ENCODE data around the gene GABRA4. TPM values are rescaled to one million over a fixed set of nuclear protein-coding genes. Genes with fewer than 3 reads are reported as not detected.

The GABRA4 gene
- polyA plus RNA-seq, 1 of the 3 experiments (the other 2 are of a cell fraction), result not detected

DNA sequence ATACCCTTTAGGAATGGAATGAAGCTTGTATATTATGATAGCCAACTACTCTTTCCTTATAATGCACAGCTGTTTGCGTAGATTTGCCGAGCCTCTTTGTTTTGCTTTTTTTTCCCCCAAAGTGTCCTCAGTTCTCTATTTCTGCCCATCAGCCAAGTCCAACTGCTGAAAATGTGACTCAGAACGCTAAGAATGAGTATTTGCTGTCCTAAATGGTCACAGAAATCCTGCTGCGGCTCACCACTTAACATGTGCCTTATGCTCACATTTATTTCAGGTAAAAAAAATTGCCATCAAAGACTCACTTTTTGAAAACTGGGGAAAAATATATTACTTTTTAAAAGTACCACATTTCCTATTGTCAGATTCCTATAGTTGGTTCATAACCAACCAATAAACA lies 36.9 kb downstream of the GABRA4 start:
- H3K9me3 ChIP-seq, result no peaks in the 10 kb centered on the region
- no peak overlapping the region for H3K4me2 ChIP-seq
- no peaks in the 10 kb centered on the region; the same call in 1 of the 2 replicates for H3K27me3 ChIP-seq (ENCODE audit: insufficient read depth)
- TF ChIP-seq RCOR1 (IDR thresholded peaks at IDR 0.05; ENCODE audit: low read length), result no peak
- TF ChIP-seq TAF1 (IDR thresholded peaks at IDR 0.05; ENCODE audit: borderline replicate concordance, low read depth, low read length), result no peak
- TF ChIP-seq RAD21 (IDR thresholded peaks at IDR 0.05; ENCODE audit: low read length), result no peak
- TF ChIP-seq TCF12 (IDR thresholded peaks at IDR 0.05), result no peak
- no peak for TF ChIP-seq EP300 (IDR thresholded peaks at IDR 0.05; ENCODE audit: borderline replicate concordance in 1 of 2, low read depth in 1 of 2, low read length in 1 of 2)
- no peak for TF ChIP-seq MXI1 (IDR thresholded peaks at IDR 0.05; ENCODE audit: low read depth, low read length)
- no peak for TF ChIP-seq FOSL2 (IDR thresholded peaks at IDR 0.05; ENCODE audit: borderline replicate concordance, low read depth)
- no peak for TF ChIP-seq GABPA (IDR thresholded peaks at IDR 0.05; ENCODE audit: low read depth)
- TF ChIP-seq GATA2 (CRISPR knock-in tag; IDR thresholded peaks at IDR 0.05), result no peak
- TF ChIP-seq, protein P1, sequence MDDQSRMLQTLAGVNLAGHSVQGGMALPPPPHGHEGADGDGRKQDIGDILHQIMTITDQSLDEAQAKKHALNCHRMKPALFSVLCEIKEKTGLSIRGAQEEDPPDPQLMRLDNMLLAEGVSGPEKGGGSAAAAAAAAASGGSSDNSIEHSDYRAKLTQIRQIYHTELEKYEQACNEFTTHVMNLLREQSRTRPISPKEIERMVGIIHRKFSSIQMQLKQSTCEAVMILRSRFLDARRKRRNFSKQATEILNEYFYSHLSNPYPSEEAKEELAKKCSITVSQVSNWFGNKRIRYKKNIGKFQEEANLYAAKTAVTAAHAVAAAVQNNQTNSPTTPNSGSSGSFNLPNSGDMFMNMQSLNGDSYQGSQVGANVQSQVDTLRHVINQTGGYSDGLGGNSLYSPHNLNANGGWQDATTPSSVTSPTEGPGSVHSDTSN (IDR thresholded peaks at IDR 0.05), result no peak
- TF ChIP-seq FOXJ3 (CRISPR knock-in tag; IDR thresholded peaks at IDR 0.05), result no peak
- no peak for TF ChIP-seq CHD2 (IDR thresholded peaks at IDR 0.05; ENCODE audit: low read length, partially characterized antibody)
- TF ChIP-seq EZH2phosphoT487 (IDR thresholded peaks at IDR 0.05; ENCODE audit: borderline replicate concordance, low read depth), result no peak
- no peak for TF ChIP-seq JUND (IDR thresholded peaks at IDR 0.05)
- TF ChIP-seq, protein P2, sequence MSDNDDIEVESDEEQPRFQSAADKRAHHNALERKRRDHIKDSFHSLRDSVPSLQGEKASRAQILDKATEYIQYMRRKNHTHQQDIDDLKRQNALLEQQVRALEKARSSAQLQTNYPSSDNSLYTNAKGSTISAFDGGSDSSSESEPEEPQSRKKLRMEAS (IDR thresholded peaks at IDR 0.05; ENCODE audit: low read depth), result no peak
- TF ChIP-seq CTCF (IDR thresholded peaks at IDR 0.05), result no peak
- TF ChIP-seq, protein P3, sequence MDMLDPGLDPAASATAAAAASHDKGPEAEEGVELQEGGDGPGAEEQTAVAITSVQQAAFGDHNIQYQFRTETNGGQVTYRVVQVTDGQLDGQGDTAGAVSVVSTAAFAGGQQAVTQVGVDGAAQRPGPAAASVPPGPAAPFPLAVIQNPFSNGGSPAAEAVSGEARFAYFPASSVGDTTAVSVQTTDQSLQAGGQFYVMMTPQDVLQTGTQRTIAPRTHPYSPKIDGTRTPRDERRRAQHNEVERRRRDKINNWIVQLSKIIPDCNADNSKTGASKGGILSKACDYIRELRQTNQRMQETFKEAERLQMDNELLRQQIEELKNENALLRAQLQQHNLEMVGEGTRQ (IDR thresholded peaks at IDR 0.05; ENCODE audit: borderline replicate concordance, low read depth, low read length), result no peak
- no peak for TF ChIP-seq TEAD4 (IDR thresholded peaks at IDR 0.05; ENCODE audit: borderline replicate concordance, insufficient read depth)
- TF ChIP-seq, protein P4, sequence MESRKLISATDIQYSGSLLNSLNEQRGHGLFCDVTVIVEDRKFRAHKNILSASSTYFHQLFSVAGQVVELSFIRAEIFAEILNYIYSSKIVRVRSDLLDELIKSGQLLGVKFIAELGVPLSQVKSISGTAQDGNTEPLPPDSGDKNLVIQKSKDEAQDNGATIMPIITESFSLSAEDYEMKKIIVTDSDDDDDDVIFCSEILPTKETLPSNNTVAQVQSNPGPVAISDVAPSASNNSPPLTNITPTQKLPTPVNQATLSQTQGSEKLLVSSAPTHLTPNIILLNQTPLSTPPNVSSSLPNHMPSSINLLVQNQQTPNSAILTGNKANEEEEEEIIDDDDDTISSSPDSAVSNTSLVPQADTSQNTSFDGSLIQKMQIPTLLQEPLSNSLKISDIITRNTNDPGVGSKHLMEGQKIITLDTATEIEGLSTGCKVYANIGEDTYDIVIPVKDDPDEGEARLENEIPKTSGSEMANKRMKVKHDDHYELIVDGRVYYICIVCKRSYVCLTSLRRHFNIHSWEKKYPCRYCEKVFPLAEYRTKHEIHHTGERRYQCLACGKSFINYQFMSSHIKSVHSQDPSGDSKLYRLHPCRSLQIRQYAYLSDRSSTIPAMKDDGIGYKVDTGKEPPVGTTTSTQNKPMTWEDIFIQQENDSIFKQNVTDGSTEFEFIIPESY (IDR thresholded peaks at IDR 0.05; ENCODE audit: borderline replicate concordance, low read depth), result no peak
- H2AFZ ChIP-seq (ENCODE audit: low read depth), result no peak overlapping the region
- ChIA-PET POLR2A (no interaction called here), CTCF (interaction anchor here (1.1 kb wide), 1 partner anchor 10 kb away, joined by 3 read pairs; no protein-coding TSS in a partner anchor)
- H3K36me3 ChIP-seq (replicated peaks in 1 of 2; ENCODE audit: control insufficient read depth in 1 of 2, insufficient read depth in 2 of 2, low read length in 1 of 2), result no peaks in the 10 kb centered on the region
- no peaks in the 10 kb centered on the region for H3K79me2 ChIP-seq (ENCODE audit: insufficient read depth)
- no peaks in the 10 kb centered on the region for H3F3A ChIP-seq (replicated peaks; ENCODE audit: insufficient read depth)
- DNase-seq, result no peak
- no peaks in the 10 kb centered on the region for H4K20me1 ChIP-seq (ENCODE audit: insufficient read depth)
- WGBS (ENCODE audit: low lambda C conversion rate), result 50% methylated on average over 4 of the region's 4 CpGs
- H3K4me3 ChIP-seq (ENCODE audit: low read depth in 2 of 2, low read length in 1 of 2), result no peak overlapping the region
- H3K27ac ChIP-seq (ENCODE audit: low read depth in 2 of 2, low read length in 1 of 2), result no peak overlapping the region
- no peaks in the 10 kb centered on the region for H3K9me2 ChIP-seq
- H3K9ac ChIP-seq, result no peak overlapping the region
- H3K4me1 ChIP-seq (ENCODE audit: control insufficient read depth in 1 of 2, insufficient read depth in 2 of 2, low read depth in 1 of 2, low read length in 1 of 2), result no peaks in the 10 kb centered on the region

All from SK-N-SH (cell line).